Colon (tissue), 2 donors: ENCODE data around the gene LTBP1.
"Not testable (repeated sequence)": the region's sequence is repeated elsewhere in the genome, so short reads cannot be mapped to it uniquely, and the experiment has no call there.

Source experiments
- FAIRE-seq: peaks from 2 replicates; lab custom pipeline; 2012; peaks lifted over from hg19 to GRCh38; lab: Jason Lieb, UNC
- donor health status: control.
- donor health status: control.

The LTBP1 gene

GRCh38 chr2:32960647-32961403 lies 14.1 kb downstream of the LTBP1 start:
- no peak for FAIRE-seq

- FAIRE-seq, result no peak
Observed at GRCh38 chr2:32962690-32963089, 15.9 kb downstream of the LTBP1 start.

GRCh38 chr2:32963941-32964340 lies 17.2 kb downstream of the LTBP1 start:
- FAIRE-seq, result no peak

GRCh38 chr2:32965523-32966171 lies 18.9 kb downstream of the LTBP1 start:
- no peak for FAIRE-seq

GRCh38 chr2:32969444-32970162 lies 22.9 kb downstream of the LTBP1 start:
- no peak for FAIRE-seq

GRCh38 chr2:32973772-32974171 lies 27.0 kb downstream of the LTBP1 start:
- not testable (repeated sequence) for FAIRE-seq

- FAIRE-seq, result no peak
Observed at GRCh38 chr2:32976409-32977063, 29.8 kb downstream of the LTBP1 start.

- no peak for FAIRE-seq
Observed at GRCh38 chr2:32977228-32977758, 30.5 kb downstream of the LTBP1 start.

- no peak for FAIRE-seq
Observed at GRCh38 chr2:32981612-32982011, 34.9 kb downstream of the LTBP1 start.

GRCh38 chr2:32983193-32983924 lies 36.6 kb downstream of the LTBP1 start:
- FAIRE-seq, result not testable (repeated sequence)

- FAIRE-seq, result no peak
Observed at GRCh38 chr2:32986480-32986879, 39.7 kb downstream of the LTBP1 start.

GRCh38 chr2:32988525-32988924 lies 41.8 kb downstream of the LTBP1 start:
- no peak for FAIRE-seq

GRCh38 chr2:32990556-32990955 lies 43.8 kb downstream of the LTBP1 start:
- FAIRE-seq, result no peak

GRCh38 chr2:32991091-32991845 lies 44.5 kb downstream of the LTBP1 start:
- FAIRE-seq, result no peak

GRCh38 chr2:32993005-32993539 lies 46.3 kb downstream of the LTBP1 start:
- FAIRE-seq, result no peak

GRCh38 chr2:32997705-32998104 lies 51.0 kb downstream of the LTBP1 start:
- no peak for FAIRE-seq

GRCh38 chr2:33000986-33001385 lies 54.2 kb downstream of the LTBP1 start:
- no peak for FAIRE-seq

GRCh38 chr2:33001823-33002222 lies 55.1 kb downstream of the LTBP1 start:
- no peak for FAIRE-seq

- no peak for FAIRE-seq
Observed at GRCh38 chr2:33002863-33003262, 56.1 kb downstream of the LTBP1 start.

GRCh38 chr2:33005057-33005456 lies 58.3 kb downstream of the LTBP1 start:
- FAIRE-seq, result no peak

GRCh38 chr2:33008716-33009115 lies 62.0 kb downstream of the LTBP1 start:
- no peak for FAIRE-seq
